Glomerular visceral epithelial cell (primary cell): ENCODE measurements around the gene MCTP1.
"Not testable (repeated sequence)": the region's sequence is repeated elsewhere in the genome, so short reads cannot be mapped to it uniquely, and the experiment has no call there.

Experiments
- DNase-seq: peaks from one replicate; pipeline ENCODE4 v3.0.0-alpha.2; 2016; ENCODE audit errors: extremely low spot score

The MCTP1 gene

DNA sequence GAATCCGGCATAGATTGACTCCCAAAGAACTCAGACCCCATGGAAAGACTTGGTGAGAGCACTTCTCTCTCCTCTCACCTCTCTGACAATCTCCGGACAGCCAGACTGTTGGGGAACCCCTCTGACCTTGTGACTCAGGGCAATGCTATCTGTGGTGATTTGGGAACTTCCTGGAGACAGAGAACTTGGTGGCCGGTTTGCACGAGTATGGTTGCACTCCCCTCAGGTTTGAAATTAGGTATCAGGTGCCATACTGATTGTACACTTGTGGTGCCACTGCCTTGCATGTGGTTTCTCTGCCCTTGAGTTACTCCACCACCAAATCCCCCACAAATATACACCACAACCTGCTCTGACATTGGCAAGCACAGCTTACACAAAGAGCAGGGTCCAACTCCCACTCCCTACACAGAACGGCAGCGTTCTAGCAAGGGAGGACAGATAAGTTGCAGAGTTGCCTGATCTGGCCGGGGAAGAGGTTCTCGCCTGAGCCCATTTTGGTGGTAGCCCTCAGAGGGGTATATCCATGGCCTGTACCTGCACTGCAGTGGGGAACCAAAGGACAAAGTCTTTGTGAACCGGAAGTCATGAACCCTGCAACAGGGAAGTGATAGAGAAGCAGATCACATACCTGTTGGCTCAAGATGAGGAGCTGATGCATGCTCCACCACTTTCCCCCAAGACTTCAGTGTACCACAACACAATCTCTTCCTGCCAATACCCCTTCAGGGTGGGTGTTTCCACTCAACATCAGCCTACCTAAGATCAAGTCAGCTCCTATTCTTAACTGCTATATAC is 255.1 kb downstream of the MCTP1 start:
- DNase-seq, result peak; percentile 63

DNA sequence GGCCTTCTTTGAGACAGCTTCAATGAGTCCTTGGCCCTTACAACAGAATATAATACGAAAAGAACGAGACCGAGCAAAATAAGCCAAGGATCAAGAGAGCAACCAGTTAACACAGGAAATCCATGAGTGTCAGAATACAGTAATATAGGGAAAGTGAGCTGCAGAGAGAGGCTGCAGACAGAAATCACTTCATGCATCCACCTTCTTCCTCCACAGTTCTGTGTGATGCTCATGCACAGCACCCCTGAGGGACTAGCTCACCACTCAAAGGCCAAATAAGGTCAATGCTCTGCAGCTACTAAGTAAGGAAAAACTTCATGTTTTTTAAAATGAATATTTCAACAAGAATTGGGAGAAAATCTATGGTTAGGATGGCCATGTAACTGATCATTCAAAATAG is 257.1 kb downstream of the MCTP1 start:
- DNase-seq, result no peak

DNA sequence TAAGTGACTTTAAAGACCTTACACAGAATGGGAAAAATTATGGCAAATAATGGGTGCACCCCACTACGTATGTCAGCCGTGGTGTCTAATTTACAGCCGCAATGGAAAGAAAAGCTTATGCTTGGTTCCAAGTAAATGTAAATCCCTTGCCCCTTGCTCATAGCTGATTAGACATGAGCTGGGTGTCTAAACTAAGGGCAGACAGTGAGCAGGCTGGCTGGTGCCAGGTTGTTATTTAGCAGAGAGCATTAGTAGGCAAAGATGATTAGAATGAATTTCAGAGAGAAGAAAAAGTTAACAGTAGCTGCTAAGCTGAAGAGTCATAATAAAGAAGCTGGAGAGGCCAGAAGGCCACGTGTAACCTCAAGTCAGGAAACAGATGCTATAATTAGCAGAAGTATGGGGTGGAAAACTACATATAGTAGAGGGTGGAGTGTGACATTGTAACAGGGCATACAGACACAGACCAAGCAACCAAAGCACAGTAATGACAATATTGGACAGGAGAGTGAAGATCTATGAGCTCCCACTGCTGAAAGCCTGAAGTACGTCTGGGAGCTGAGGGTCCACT is 257.7 kb downstream of the MCTP1 start:
- no peak for DNase-seq

GRCh38 chr5:95026718-95027117 is 258.2 kb downstream of the MCTP1 start:
- no peak for DNase-seq

GRCh38 chr5:95022967-95023695 is 261.8 kb downstream of the MCTP1 start:
- DNase-seq, result peak; percentile 61

DNA sequence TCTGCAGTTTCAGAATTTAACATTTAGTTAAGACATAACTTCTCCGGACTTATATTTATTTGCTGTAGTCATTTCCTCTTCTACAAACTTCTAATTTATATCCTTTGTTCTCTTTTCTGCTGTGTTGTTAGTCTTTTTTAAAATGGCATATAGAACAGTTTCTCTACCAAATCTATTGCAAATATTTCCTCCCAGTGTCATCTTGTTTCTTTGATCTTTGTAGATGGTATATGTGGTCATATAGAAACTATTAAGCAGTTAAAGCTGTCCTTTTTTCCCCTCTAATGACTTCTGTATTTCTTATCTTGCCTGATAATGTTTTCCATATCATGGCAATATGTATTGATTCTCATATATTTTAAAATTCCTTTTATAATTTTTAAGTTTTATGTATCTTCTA is 264.5 kb downstream of the MCTP1 start:
- no peak for DNase-seq

DNA sequence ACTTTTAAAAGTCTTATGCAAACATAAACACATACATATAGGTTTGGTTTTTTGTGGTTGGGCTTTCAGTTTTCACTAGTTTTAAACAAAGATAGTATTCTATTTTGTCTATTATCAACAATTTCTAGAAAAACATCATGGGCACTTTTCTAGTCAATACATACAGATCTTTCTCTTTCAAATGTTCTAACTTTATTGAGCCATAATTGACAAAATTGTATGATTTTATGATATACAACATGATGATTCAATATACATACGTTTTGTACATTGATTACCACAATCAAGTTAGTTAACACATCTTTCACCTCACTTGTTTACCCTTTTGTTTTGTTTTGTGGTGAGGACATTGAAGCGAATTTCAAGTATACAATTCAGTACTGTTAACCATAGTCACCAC is 265.9 kb downstream of the MCTP1 start:
- DNase-seq, result no peak

DNA sequence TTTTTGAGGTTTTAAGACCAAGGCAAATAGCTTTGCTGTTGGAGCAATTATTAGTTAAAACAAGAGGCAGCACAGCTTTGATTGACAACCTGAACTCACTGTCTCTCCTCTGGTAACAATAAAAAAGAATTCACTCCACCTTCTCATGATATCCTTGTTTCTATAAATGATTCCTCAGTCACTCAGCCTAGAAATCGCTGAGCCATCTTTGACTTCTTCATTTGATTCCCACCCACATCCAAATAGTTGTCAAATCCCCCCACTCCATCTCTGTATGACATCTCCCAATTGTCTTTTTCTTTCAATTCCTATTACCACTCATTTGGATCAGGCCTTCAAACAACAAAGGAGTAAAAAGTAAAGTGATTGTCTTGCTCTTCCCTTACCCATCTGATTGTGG is 266.4 kb downstream of the MCTP1 start:
- DNase-seq, result no peak

DNA sequence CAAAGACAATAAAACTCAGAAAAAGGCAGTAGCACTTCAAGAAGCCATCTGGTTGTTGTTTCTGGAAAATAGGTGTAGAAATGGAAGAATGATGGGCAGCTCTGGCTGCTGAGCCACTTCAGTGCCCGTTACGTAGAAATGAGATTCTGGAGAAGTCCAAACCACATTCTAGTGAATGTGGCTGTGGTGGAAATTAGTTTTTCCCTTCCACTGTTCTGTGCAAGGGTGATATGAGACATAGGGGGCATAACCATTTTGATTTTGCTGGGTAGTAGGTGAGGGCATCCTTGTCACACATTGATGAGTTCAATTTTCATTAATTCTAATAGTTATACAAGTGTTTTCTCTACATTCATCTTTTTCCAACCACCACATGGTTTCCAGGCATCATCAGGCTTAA is 275.1 kb downstream of the MCTP1 start:
- no peak for DNase-seq

- no peak for DNase-seq
Measured at GRCh38 chr5:95007921-95008597, 276.8 kb downstream of the MCTP1 start.

DNA sequence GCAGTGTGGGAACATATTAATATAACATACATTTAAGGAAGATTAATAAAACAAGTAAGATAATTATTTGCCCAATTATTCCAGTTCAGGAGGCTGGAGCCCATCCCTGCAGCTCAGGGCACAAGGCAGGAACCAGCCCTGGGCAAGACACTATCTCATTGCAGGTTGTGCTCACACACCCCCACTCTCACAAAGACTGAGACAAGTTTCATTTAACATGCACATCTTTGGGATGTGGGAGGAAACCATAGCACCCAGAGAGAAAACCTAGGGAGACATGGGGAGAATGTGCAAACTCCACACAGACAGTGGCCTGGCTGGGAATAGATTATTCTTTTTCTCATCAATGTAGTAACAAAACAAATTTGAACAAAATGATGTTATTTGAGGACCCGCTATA is 279.1 kb downstream of the MCTP1 start:
- no peak for DNase-seq

DNA sequence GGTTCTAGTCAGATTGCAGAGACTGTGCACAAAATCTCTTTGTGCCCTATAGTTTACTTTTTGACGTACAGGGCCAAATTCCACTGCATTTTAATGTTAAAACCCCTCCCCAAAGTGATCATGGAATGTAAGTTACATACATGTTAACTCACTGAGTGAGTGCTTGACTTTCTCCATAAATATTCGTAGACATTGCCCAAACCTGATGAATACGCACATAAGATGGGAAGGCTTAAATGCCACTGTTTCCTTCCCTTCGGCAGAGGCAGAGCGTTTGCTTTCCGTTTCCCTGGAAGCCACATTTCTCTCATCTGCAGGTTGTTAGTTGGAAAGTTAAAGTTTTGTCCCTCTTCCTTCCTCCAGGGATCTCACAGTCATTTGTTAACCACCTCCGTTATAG is 286.2 kb downstream of the MCTP1 start:
- DNase-seq, result no peak

DNA sequence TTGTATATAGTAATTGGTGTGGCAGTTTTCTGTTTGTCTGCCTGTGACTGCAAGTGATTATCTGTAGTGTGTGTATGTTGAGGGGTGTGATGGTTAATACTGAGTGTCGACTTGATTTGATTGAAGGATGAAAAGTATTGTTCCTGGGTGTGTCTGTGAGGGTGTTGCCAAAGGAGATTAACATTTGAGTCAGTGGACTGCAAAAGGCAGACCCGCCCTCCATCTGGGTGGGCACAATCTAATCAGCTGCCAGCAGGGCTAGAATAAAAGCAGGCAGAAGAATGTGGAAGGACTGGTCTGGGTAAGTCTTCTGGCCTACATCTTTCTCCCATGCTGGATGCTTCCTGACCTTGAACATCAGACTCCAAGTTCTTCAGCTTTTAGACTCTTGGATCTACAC is 290.4 kb downstream of the MCTP1 start:
- DNase-seq, result not testable (repeated sequence)

- DNase-seq, result no peak
Measured at GRCh38 chr5:94993491-94993890, 291.4 kb downstream of the MCTP1 start.

GRCh38 chr5:94992325-94992724 is 292.6 kb downstream of the MCTP1 start:
- no peak for DNase-seq

DNA sequence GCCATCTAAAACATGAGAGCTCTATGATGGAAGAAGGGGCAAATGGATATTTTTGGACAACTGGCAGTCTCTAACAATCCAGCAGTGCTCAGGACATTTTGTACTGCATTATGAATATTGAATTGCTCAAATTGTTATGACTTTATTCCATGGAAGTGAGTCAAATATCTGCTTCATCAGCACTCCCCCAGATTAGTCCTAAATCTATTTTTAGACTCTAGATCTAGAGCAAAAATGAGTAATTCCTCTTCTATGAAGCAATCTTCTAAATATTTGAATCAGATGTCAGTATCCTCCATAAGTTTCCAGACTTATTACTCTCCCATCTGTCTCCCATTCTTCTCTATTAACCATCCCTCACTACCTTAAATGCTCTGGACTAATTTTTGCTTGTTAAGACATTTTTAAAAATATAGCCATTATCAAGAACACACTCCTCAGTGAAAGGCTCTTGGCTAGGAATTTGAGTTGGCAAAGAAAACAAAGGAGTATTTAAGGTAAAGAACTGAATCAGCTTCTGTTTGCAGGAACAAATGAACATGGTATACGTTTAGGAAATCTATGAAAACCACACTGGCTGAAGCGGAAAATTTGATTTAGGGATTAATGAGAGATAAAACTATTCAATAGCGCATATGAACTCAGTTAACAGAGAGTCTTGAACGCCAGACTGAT is 300.9 kb downstream of the MCTP1 start:
- no peak for DNase-seq

- no peak for DNase-seq
Measured at GRCh38 chr5:94977437-94977836, 307.5 kb downstream of the MCTP1 start.

DNA sequence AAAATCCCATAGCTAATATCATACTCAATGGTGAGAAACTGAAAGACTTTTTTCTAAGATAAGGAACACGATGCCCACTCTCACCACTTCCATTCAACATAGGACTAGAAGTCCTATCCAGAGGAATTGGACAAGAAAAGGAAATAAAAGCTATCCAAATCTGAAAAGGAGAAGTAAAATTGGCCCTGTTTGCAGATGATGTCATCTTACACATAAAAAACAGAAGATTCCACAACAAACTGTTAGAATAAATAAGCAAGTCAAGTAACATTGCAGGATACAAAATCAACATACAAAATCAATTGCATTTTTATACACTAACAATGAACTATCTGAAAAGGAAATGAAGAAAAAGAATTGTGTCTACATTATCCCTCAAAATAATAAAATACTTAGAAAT is 308.0 kb downstream of the MCTP1 start:
- no peak for DNase-seq

GRCh38 chr5:94972268-94972667 is 312.6 kb downstream of the MCTP1 start:
- DNase-seq, result no peak

GRCh38 chr5:94969174-94969573 is 315.7 kb downstream of the MCTP1 start:
- peak; percentile 33 for DNase-seq

DNA sequence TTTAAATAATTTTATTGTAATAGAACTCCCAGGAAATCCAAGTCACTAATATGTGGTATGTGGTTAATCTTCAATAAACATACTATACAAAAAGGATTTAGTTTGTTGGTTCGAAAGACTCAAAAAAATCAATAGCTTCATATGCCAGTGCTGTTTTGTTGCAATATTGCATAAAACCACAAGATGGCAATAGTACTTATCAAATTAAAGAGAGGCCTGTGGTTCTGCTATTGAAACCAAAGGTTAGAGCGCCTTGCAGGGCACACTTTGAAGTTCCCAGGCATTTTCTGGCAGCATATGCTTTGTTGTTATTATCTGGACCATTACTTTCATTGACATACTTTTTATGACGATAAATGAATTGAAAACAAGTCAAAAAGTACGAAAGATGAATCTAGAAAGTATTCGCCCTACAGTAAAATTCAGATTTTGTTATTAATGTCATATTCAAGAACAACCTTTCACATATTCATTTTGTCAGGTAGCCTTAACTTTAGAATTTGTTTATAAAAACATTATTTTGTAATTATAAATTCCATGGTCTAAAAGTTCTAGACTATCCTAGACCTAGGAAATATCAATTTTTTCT is 316.3 kb downstream of the MCTP1 start:
- peak; percentile 76 for DNase-seq

DNA sequence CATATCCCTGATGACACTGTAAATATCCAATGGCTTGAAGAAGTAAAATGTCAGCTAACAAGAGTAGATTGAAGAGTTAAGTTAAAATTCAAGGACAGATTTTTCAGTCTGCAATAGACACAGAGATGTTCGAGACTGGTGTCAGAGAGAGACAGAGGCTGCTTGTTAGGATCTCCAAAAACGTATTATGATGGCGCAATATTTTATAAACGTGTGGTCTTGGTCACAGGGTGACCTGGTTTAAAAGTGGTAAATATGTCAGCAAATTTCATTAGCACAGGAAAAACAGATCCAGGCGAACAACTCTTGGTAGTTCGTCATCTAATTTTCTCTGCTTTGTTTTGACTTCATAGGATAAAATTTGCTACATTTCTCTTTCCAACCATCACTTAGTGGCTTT is 317.4 kb downstream of the MCTP1 start:
- DNase-seq, result no peak
